HCT116 (cell line): ENCODE results near the gene TBC1D2. TPM values are rescaled to one million over a fixed set of nuclear protein-coding genes. Genes with fewer than 3 reads are reported as not detected.

Experiments
- ATAC-seq: fragments of 200-7000 bp; cut with Tn5 transposase; 2 replicates; pipeline ENCODE4 v1.9.1; 2020; ENCODE audit warnings: mild to moderate bottlenecking, moderate library complexity
- BruUV-seq: library from RNA; stranded (reverse); fragments of 400-500 nt; replicated peaks from 2 replicates; lab custom pipeline; 2021; lab: Mats Ljungman, UMichigan
- CTCF ChIA-PET: fragments of 300-600 bp; sonication (Branson Sonifier 250); formaldehyde crosslinking; loops from one replicate; lab custom pipeline; 2021; ENCODE audit warnings: antibody characterized with exemption; lab: Charles Lee
- POLR2A ChIA-PET: fragments of 300-600, 350-600 bp; sonication (Branson Sonifier 250); formaldehyde crosslinking; loops from one replicate; lab custom pipeline; 2021; ENCODE audit warnings: antibody characterized with exemption; lab: Charles Lee
- RAD21 ChIA-PET, 2 experiments: fragments of 300-600 bp; sonication (Branson Sonifier 250); formaldehyde crosslinking; loops; one replicate each; lab custom pipeline; 2023; ENCODE audit warnings: low total read pairs in 2 of 2; ENCODE audit not compliant: uncharacterized antibody in 2 of 2, unreplicated experiment in 2 of 2, low non-redundant PET in 1 of 2; lab: Charles Lee
- DNase-seq: peaks from one replicate; pipeline ENCODE4 v3.0.0-alpha.2; 2010; ENCODE audit warnings: low read depth, low spot score
- H2AFZ ChIP-seq: fragments of 200-600 bp; shearing (Covaris generic), sonication (generic); 2 replicates; pipeline ENCODE4 v1.6.1; 2017; ENCODE audit warnings: low read depth, mixed run types, mixed read lengths, antibody characterized with exemption, low read length; ENCODE audit not compliant: poor library complexity, severe bottlenecking
- H3K27ac ChIP-seq: 2 replicates; pipeline ENCODE4 v1.5.1; 2012; ENCODE audit warnings: low read depth, low read length
- H3K27me3 ChIP-seq: fragments of 200-600 bp; sonication (generic); 2 replicates; pipeline ENCODE4 v1.6.1; 2016; ENCODE audit warnings: mixed run types, low read length, mixed read lengths; ENCODE audit not compliant: insufficient read depth
- H3K36me3 ChIP-seq, 2 experiments: fragments of 200-500 bp in 1 of 2; fragments of 200-600 bp in 1 of 2; sonication (Bioruptor generic) in 1 of 2; sonication (generic) in 1 of 2; 2 replicates each; pipeline versions ENCODE4 v1.5.1 to v1.6.1; 2014 to 2016; ENCODE audit warnings: low read length in 2 of 2, inconsistent platforms in 1 of 2, mixed read lengths in 1 of 2, mixed run types in 1 of 2; ENCODE audit not compliant: insufficient read depth in 2 of 2, control insufficient read depth in 1 of 2
- H3K4me1 ChIP-seq, 2 experiments: fragments of 200-600 bp in 1 of 2; sonication (generic) in 1 of 2; 2 replicates each; pipeline versions ENCODE4 v1.5.1 to v1.6.1; 2012 to 2017; ENCODE audit warnings: low read length in 2 of 2, inconsistent platforms in 1 of 2, mild to moderate bottlenecking in 1 of 2, mixed read lengths in 1 of 2, mixed run types in 1 of 2, moderate library complexity in 1 of 2; ENCODE audit not compliant: insufficient read depth in 2 of 2, control insufficient read depth in 1 of 2
- H3K4me2 ChIP-seq: fragments of 200-600 bp; sonication (generic); 2 replicates; pipeline ENCODE4 v1.6.1; 2017; ENCODE audit warnings: mixed run types, low read length, mixed read lengths
- H3K4me3 ChIP-seq, 2 experiments: fragments of 200-600 bp in 1 of 2; sonication (generic) in 1 of 2; replicated peaks in 1 of 2; 2 replicates each; pipeline ENCODE4 v1.5.1; 2011 to 2016; ENCODE audit warnings: low read length in 2 of 2, control low read depth in 1 of 2, low read depth in 1 of 2, mild to moderate bottlenecking in 1 of 2, mixed read lengths in 1 of 2, mixed run types in 1 of 2
- H3K79me2 ChIP-seq: fragments of 200-600 bp; sonication (generic); 2 replicates; pipeline ENCODE4 v1.6.1; 2017; ENCODE audit warnings: mild to moderate bottlenecking, mixed run types, low read length, moderate library complexity, mixed read lengths; ENCODE audit not compliant: insufficient read depth
- H3K9ac ChIP-seq: fragments of 200-600 bp; sonication (generic); 2 replicates; pipeline ENCODE4 v1.6.1; 2016; ENCODE audit warnings: low read length, mixed read lengths
- H3K9me2 ChIP-seq: fragments of 200-600 bp; sonication (generic), shearing (Covaris generic); 2 replicates; pipeline ENCODE4 v1.6.1; 2017; ENCODE audit warnings: mixed run types, mild to moderate bottlenecking, moderate library complexity; ENCODE audit not compliant: insufficient read depth
- H3K9me3 ChIP-seq, 2 experiments: fragments of 200-500 bp in 1 of 2; fragments of 200-600 bp in 1 of 2; sonication (Bioruptor generic) in 1 of 2; sonication (generic) in 1 of 2; 2 replicates each; pipeline ENCODE4 v1.6.1; 2014 to 2017; ENCODE audit warnings: low read length in 2 of 2, mixed read lengths in 2 of 2, inconsistent platforms in 1 of 2, low read depth in 1 of 2, mild to moderate bottlenecking in 1 of 2, mixed run types in 1 of 2, moderate library complexity in 1 of 2; ENCODE audit not compliant: control insufficient read depth in 1 of 2, insufficient read depth in 1 of 2
- H4K20me1 ChIP-seq: fragments of 200-600 bp; sonication (generic), shearing (Covaris generic); 2 replicates; pipeline ENCODE4 v1.6.1; 2017; ENCODE audit warnings: mixed run types, mild to moderate bottlenecking, moderate library complexity; ENCODE audit not compliant: insufficient read depth
- ATF3 ChIP-seq: IDR thresholded peaks from 2 replicates; pipeline ENCODE4 v1.6.1; 2012
- CTCF ChIP-seq, 3 experiments: fragments of 200-600 bp in 1 of 3; sonication (generic) in 1 of 3; IDR thresholded peaks in 2 of 3; conservative IDR thresholded peaks in 1 of 3; 2 replicates each; pipeline ENCODE4 v1.5.1; 2012 to 2017; ENCODE audit warnings: low read depth in 2 of 3, low read length in 2 of 3, antibody characterized with exemption in 1 of 3, borderline replicate concordance in 1 of 3, control low read depth in 1 of 3, mild to moderate bottlenecking in 1 of 3, mixed read lengths in 1 of 3, mixed run types in 1 of 3, moderate library complexity in 1 of 3; ENCODE audit not compliant: insufficient read depth in 1 of 3
- JUND ChIP-seq: IDR thresholded peaks from 2 replicates; pipeline ENCODE4 v1.6.1; 2012
- SIN3A ChIP-seq: IDR thresholded peaks from 2 replicates; pipeline ENCODE4 v1.6.1; 2012; ENCODE audit warnings: low read depth
- intact Hi-C: fragments of 100-400 bp; cut with micrococcal nuclease; formaldehyde crosslinking; loops from 2 replicates; pipeline ENCODE4 v1.10.0; 2022
- total RNA-seq: library from RNA; stranded (reverse); gene quantifications from one replicate; pipeline ENCODE4 v1.2.1, GENCODE V29; 2021; ENCODE audit not compliant: unreplicated experiment
- TF ChIP-seq, protein P1 (sequence below): IDR thresholded peaks from 2 replicates; pipeline ENCODE4 v1.6.1; 2011; ENCODE audit warnings: mild to moderate bottlenecking, low read length, moderate library complexity; ENCODE audit not compliant: insufficient replicate concordance; ENCODE audit errors: extremely low read depth

TBC1D2 gene
- total RNA-seq, 1 experiment from 2014 or later = 9.8 TPM

DNA sequence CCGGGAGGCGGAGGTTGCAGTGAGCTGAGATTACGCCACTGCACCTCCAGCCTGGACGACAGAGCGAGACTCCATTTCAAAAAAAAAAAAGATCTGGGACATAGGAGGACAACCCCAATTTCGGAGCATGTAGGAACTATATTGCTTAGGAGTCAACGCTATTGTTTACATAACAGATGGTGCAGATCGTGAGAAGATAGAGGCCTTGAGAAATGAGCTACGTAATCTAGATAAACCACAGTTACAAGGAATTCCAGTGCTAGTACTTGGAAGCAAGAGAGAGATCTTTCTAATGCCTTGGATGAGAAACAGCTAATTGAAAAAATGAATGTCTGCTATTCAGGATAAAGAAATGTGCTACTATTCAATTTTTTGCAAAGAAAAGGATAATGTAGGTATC lies 20.3 kb downstream of the TBC1D2 start:
- Histone ChIP-seq H3K36me3 (0 out of 4 replicates have a peak, but pooled peaks cover under 1 to 3% of the 10 kb centered on the region in 2 experiments), H3K4me1 (peaks cover 5 to 15% of the 10 kb centered on the region in 2 experiments; a peak in 3 of 4 replicates), H3K27ac (no peak overlapping the region), H2AFZ (no peak overlapping the region), H3K9me2 (no peaks in the 10 kb centered on the region), H3K9me3 (no peaks in the 10 kb centered on the region), H3K9ac (no peak overlapping the region), H4K20me1 (no peaks in the 10 kb centered on the region), H3K79me2 (no peaks in the 10 kb centered on the region), H3K4me2 (no peak overlapping the region), H3K4me3 (no peak overlapping the region), H3K27me3 (no peaks in the 10 kb centered on the region)
- intact Hi-C loops = no loop called here
- ATAC-seq (no peak), DNase-seq (no peak)
- TF ChIP-seq, protein P1, sequence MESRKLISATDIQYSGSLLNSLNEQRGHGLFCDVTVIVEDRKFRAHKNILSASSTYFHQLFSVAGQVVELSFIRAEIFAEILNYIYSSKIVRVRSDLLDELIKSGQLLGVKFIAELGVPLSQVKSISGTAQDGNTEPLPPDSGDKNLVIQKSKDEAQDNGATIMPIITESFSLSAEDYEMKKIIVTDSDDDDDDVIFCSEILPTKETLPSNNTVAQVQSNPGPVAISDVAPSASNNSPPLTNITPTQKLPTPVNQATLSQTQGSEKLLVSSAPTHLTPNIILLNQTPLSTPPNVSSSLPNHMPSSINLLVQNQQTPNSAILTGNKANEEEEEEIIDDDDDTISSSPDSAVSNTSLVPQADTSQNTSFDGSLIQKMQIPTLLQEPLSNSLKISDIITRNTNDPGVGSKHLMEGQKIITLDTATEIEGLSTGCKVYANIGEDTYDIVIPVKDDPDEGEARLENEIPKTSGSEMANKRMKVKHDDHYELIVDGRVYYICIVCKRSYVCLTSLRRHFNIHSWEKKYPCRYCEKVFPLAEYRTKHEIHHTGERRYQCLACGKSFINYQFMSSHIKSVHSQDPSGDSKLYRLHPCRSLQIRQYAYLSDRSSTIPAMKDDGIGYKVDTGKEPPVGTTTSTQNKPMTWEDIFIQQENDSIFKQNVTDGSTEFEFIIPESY = no peak
- no peak for TF ChIP-seq ATF3
- TF ChIP-seq SIN3A = no peak
- no TSS peak for BruUV-seq
- RAD21 ChIA-PET = no interaction called here
- CTCF ChIA-PET = interaction anchor here (0.8 to 1.7 kb wide), 4 partner anchors 22 to 312 kb away, joined by 3 to 6 read pairs (median 3); no protein-coding TSS in a partner anchor
- POLR2A ChIA-PET = interaction anchor here (1.2 kb wide), 2 partner anchors 21 to 179 kb away, joined by 3 to 4 read pairs; partner anchors contain the start of genes NANS and TBC1D2

GRCh38 chr9:98234245-98234825 lies 21.1 kb downstream of the TBC1D2 start:
- no peaks in the 10 kb centered on the region for H3K9me3 ChIP-seq
- intact Hi-C loops = no loop called here
- H3K4me3 ChIP-seq = no peak overlapping the region
- no peaks in the 10 kb centered on the region for H3K27me3 ChIP-seq
- H3K27ac ChIP-seq = no peak overlapping the region
- no TSS peak for BruUV-seq
- ChIA-PET POLR2A (interaction anchor here (1.2 kb wide), 1 partner anchor 21 kb away, joined by 4 read pairs; the partner anchor contains the start of gene TBC1D2), RAD21 (no interaction called here), CTCF (interaction anchor here (0.8 to 1.7 kb wide), 4 partner anchors 23 to 311 kb away, joined by 3 to 6 read pairs (median 3); no protein-coding TSS in a partner anchor)
- no peaks in the 10 kb centered on the region for H3K79me2 ChIP-seq
- DNase-seq (no peak), ATAC-seq (no peak)
- H3K9ac ChIP-seq = no peak overlapping the region
- H4K20me1 ChIP-seq = no peaks in the 10 kb centered on the region
- H2AFZ ChIP-seq = no peak overlapping the region
- H3K4me1 ChIP-seq = peaks cover 5 to 15% of the 10 kb centered on the region in 2 experiments; a peak in 3 of 4 replicates
- no peaks in the 10 kb centered on the region for H3K9me2 ChIP-seq
- H3K4me2 ChIP-seq = no peak overlapping the region
- TF ChIP-seq JUND (no peak), CTCF (IDR thresholded peaks at IDR 0.05 in 2 of 3, conservative IDR thresholded peaks at IDR 0.05 in 1 of 3; ENCODE audit: borderline replicate concordance in 1 of 3, insufficient read depth in 1 of 3, low read depth in 2 of 3, low read length in 2 of 3) (peak in 2 of 3 experiments; percentile 16 to 33; a peak in 2 of 6 replicates)
- H3K36me3 ChIP-seq = 0 out of 4 replicates have a peak, but pooled peaks cover 2 to 5% of the 10 kb centered on the region in 2 experiments
